NCI-H1694 treated with DMSO at 0.1 percent for 48 hours (cell line): ENCODE data around the gene C10orf90.

Source experiments
- DNase-seq: peaks from one replicate; lab custom pipeline; 2025; lab: John Stamatoyannopoulos, UW

The C10orf90 gene

DNA sequence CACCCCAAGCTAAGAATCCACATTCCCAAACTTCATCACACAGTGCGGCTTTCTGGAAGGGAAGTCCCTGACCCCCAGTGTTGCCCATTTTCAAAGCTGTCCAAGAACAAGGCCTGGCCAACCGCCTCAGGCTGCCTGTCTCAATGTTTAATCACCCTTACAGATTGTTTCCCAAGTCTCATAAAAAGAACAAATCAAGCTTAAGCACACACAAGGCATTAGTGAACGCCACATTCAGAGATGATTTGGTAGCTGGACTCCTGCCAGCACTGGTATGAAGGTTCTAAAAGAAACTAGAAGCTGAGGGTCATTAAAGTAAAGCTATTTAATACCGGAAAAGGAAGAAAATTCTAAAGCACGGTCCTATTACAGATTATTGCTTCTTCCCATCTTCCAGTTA is 35.6 kb downstream of the C10orf90 start:
- DNase-seq: no peak

DNA sequence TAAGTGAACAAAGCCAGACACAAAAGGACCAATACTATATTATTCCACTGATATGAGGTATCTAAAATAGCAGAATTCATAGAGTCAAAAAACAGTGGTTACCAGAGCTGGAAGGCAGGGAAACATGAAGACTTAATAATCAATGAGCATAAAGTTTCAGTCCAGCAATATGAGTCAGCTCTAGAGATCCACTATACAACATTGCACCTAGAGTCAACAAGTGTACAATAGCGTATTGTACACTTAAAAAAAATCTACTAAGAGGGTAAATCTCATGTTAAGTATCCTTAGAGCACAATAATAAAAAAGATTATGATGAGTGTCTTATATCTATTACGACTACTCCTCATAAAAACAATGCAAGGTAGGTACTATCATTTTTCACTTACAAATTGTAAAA is 36.1 kb downstream of the C10orf90 start:
- no peak for DNase-seq

DNA sequence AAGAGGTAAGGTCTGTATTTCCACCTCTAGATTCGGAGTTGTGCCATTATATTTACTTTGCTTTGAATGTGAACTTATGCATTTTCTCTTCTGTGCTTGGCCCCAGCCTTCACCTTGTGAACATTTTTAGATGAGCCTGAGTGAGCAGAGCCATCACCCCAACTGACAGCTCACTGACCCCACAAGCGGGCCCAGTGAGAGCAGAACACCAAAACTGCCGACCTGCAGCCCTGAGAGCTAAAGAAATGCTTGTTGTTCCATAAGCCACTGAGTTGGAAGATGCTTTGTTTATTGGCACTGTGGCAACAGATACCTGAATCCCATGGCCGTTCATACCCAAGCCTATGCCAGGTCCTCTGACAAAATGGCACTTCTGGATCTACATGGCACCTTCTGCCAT is 37.8 kb downstream of the C10orf90 start:
- no peak for DNase-seq

DNA sequence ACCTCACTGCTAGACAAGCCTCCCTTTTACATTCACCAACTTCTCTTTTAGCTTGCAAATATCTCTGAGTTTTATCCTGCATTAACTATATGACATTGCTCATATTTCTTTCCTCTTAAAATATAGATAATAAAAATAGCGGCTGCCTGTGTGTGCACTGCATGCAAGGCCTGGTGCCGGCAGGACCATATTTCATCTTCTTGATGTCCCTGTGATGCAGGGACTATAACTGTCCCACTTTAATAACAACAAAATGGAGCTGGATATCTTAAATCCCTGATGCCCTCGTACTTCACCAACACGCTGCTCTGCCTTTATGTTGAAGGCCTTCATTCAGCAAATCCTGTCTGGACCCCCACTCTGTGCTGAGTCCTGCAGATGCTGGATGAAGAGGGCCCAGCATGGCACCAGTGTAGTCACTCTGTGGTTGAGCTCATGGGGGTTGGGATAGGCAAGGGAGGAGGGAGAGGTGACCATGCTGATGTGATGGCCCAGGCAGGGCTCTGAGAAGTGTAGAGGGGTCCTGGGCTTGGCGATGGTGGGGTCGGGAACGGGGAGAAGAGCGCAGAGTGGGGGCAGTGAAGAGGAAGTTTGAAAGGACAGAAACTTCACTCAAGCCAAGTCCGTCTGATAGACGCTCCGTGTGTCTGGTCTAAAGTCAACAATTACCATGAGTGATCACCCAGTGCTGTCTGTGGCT is 40.4 kb downstream of the C10orf90 start:
- DNase-seq: no peak

DNA sequence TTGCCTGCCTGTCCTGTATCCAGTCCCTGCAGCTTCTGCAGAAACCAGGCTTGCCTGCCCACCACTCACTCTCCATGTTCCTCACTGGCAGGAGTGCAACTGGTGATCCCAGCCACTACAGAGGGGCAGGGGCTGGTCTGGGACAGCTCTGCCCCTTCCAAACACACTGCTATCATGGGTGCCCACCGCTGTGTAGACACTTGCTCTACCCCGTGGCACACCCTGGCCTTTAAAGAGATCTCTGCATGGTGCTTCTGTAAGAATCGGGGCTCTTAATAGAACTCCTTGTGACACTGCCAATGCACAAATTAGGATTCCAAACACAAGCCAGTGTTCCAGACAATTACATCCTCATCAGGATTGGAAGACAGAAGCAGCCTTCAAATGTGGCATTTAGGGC is 41.7 kb downstream of the C10orf90 start:
- DNase-seq: no peak

DNA sequence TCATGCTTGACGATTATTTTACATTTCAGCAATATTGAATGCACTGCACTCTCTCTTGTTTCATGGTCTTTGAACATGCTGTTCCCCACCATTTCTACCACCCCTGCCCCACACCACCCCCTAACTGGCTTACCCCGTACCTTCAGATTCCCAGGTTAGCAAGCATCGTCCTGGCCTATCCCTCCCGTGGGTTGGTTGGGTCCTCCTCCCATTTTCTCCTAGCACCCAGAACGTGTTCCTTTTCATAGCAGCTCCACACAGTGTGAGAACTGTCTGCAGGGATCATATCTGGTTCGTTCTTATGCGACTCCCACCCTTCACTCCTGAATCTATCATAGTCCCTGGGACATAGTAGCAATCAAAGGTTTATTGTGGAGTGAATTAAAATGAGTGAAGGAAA is 48.6 kb downstream of the C10orf90 start:
- no peak for DNase-seq

DNA sequence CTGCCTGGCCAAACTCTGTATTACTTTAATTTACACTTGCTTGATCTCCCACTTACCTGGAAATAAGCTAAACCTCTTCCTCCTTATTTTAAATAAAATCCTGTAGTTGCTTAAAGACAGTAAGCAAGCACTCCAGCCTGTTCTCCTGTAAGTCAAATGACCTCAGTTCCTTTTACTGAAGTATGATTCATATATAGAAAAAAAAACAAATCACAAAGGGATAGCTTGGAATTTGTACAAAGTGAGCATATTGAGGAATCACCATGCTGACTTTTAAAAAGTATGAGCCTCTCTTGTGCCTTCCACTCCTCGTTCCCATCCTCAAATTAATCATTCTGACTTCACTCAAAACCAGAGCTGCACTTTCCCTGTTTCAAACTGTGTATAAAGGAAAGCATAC is 52.0 kb downstream of the C10orf90 start:
- no peak for DNase-seq

DNA sequence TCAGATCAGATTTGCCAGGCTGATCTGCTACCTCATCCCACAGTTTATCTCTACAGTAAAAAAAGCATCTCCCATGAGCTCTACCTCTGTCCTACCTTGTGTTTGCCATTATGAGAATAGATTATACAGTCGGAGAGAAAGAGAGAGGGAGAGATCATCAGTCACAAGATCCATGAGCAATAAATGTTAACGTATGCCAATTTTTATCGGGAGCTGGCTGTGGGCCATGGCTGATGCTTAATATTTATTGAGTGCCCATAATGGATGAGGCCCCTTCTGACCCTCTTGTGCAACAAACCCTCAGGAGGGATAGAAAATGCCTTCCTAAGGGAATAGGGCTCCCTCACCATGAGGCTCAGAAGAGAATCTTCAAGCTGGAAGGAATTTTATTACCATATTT is 52.8 kb downstream of the C10orf90 start:
- no peak for DNase-seq

DNA sequence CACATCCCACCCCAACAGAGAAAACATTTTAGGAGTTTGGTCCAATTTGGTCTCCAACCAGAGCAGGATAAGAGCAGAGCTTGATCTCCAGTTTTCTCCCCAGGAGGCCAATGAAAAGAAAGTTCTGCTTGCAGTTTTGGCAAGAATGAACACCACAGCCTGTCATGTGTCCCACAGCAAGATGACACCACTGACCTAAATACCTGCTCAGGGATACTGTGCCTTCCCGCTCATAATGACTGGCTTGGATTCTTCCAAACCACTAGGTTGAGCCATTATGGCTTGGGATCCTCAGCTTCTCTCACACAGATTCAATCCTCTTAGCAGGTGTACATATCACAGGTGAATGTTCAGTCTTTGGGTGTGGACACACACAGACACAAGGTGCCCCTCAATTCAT is 53.3 kb downstream of the C10orf90 start:
- DNase-seq: no peak

DNA sequence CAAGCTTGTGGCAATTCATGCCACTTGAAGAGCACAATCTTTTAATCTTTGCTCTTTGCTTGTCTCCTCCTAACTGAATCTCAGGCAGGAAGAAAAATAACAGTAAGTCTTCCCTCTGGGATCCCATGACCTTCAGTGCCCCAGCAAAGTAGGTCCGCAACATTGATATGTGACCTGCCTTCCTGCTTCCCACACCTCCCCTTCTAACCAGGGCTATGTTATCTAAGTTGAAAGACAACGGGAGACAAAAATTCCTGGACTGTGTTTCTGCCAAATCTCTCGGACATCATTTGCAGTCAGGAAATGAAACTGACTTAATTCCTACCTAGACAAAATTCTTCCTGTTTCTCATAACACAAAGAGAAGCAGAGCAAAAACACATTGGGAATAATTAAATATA is 53.8 kb downstream of the C10orf90 start:
- no peak for DNase-seq

DNA sequence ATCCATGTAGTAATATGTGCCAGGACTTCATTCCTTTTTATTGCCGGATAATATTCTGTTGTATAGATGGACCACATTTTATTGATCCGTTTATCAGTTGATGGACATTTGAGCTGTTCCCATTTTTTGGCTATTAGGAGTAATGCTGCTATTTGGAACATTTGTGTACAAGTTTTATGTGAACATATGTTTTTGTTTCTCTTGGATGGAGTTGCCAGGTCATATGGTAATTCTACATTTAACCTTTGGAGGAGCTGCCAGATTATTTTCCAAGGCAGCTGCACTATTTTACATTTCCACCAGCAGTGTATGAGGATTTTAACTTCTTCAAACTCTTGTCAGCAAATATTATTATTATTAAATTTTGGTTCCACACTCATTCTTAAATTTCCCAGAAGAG is 59.2 kb downstream of the C10orf90 start:
- no peak for DNase-seq

DNA sequence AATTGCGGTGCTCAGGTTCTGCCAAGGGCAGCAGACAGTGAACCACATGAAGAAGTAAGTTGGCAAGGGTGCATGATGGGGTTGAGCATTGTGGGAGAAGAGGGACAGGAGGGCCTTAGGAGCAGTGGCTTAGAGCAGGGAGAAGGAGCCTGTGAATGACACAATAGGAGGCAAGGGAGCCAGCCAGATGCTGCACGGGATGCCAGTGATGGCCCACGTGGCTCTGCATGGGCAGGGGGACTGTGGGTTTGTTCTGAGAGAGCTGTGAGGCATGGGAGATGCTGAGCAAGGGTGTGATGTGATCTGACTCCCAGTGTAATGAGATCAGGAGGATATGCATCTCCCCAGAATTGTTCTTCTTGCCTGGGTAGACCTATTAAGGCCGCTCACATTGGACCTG is 60.9 kb downstream of the C10orf90 start:
- DNase-seq: no peak

DNA sequence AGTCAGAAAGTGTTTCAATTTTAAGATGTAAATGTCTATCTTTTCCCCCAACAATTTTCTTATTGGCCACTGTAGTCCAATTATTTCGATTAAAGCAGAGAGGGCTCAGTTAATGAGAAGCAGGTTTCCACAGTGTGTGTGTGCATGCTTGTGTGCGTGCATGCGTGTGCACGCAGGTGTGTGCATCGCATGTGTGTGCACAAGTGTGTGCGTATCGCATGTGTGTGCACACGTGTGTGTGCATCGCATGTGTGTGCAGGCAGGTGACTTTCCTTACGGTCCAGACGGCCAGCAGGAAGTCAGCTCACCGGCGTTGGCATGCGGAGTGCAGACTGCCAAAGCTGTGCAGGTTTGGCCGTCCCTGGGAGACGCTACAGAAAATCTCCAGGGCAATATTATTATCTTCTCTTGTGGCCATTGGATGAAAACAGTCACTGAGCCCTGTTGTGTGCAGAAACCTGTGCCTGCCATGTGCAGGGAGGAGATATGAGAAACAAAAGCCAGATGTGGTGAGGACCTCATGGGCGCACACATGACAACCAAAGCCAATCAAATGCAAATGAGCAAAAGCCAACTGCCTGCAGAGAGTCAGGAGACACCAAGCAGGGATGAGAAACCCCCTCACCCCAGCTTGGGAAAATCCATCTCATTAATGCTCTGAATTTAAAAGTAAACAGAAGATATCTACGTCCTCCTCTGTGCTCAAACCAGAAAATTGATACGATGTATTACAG is 70.4 kb downstream of the C10orf90 start:
- no peak for DNase-seq

DNA sequence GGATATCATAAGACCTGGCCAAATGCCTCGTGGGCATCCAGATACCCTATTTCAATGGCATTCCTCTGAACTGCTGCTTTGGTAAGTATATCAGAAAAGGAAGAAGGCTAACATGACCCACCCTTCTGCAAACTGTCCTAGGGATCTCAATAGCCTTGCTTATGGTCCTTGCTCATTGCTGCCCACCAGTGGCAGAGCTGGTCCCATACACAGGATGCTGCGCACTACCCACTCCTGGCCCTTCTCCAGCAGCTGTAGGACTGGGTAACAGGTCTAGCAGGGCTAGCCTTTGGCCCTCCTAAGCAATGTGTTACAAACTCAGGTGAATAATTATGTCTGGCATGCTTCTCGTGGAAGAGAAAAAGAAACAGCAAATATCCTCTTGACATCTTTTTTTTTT is 72.5 kb downstream of the C10orf90 start:
- DNase-seq: no peak

DNA sequence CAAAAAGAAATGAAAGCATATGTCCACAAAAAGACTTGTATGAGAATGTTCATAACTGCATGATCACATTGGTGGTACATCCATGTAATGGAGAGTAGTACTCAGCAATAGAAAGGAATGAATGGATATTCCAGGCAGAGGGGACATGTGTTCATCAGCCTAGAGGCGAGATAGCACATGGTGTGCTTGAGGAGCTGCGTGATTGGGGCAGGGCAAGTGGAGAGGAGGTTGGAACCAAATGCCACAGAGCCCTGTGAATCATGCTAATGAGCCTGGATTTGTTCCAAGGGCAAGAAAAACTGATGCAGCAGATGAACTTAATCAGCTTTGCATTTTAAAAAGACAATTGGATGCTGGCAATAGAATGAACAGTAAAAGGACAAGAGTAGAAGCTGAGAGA is 73.3 kb downstream of the C10orf90 start:
- DNase-seq: no peak

DNA sequence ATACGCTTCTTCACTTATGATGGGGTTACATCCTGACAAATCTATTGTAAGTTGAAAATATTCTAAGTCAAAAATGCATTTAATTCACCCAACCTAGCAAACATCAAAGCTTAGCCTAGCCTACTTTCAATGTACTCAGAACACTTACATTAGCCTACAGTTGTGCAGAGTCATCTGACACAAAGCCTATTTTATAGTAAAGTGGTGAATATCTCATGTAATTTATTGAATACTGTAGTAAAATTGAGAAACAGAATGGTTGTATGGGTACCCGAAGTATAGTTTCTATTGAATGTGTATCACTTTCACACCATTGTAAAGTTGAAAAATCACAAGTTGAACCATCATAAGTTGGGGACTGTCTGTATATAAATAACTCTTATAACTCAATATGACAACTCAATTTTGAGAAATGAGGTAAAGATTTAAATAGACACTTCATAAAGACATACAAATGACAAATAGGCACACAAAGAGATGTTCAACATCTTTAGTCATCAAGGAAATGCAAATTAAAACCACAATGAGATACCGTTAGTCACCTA is 73.9 kb downstream of the C10orf90 start:
- DNase-seq: no peak

DNA sequence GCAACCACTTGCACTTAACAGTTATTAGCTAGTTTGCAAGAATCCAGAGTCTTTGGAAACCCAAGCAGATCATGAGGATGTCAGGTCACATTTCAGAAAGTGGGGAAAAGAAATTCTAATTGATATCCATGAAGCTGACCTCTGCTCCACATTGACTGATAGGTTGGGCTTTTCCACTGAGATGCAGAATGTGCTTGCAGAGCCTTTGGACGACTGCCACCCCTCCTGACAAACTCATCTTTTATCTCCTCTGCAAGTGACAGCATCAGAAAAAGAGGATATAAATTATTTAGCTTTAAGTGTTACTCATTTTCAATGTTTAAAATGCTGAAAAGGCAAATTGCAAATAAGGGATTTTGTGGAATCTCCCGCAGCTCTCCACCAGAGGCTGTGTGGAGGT is 75.3 kb downstream of the C10orf90 start:
- no peak for DNase-seq

DNA sequence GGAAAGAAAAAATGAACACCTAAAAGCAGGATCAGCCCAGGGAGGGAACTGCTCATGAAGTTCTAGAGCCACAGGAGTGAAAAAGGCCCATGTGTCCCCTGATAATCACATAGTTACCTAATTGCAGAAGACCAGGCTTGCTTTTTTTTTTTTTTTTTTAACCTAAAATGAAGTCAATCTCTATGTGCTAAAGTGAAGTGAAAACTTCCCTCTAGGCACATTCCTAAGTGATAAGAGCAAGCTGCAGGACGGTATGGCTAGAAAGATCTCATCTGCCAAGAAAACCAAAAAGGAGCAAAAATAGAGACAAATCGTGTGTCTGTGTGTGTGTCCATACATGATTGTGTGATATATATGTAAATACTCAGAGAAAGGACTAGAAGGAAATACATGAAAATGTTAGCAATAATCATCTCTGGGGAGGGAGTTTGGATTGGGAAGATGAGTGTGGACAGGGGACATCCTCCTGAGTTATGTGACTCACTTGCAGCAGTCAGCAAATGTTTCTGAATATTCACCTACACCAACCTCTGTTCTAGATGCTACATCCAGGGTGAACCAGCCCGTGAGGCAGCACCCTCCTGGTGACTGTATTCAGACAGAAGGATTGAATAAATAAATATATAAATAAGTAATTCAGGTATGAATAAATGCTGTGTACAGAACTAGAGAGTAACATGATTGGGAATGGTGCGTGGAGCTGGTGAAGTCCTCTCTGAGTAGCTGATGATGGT is 76.4 kb downstream of the C10orf90 start:
- no peak for DNase-seq

DNA sequence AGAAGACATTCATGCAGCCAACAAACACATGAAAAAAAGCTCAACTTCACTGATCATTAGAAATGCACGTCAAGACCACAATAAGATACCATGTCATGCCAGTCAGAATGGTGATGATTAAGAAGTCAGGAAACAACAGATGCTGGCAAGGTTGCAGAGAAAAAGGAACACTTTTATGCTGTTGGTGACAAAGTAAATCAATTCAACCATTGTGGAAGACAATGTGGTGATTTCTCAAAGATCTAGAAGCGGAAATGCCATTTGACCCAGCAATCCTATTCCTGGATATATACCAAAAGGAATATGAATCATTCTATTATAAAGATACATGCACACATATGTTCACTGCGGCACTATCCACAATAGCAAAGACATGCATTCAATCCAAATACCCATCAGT is 77.6 kb downstream of the C10orf90 start:
- DNase-seq: no peak

DNA sequence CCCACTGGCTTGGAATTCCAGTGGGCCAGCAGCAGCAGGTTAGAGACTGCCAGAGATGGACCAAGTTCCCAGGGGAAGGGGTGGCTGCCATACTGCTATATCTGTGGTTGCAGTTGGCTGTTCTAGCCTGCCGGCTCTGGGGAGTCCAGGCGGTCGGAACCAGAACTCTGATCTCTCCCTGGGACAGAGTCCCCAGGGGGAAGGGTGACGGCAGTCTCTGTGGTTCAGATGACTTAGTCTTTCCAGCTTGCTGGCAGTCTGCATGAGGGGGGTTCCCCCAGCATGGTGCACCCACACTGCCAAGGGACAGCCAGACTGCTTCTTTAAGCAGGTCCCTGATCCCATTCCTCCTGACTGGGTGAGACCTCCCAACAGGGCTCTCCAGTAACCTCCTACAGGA is 82.5 kb downstream of the C10orf90 start:
- no peak for DNase-seq

DNA sequence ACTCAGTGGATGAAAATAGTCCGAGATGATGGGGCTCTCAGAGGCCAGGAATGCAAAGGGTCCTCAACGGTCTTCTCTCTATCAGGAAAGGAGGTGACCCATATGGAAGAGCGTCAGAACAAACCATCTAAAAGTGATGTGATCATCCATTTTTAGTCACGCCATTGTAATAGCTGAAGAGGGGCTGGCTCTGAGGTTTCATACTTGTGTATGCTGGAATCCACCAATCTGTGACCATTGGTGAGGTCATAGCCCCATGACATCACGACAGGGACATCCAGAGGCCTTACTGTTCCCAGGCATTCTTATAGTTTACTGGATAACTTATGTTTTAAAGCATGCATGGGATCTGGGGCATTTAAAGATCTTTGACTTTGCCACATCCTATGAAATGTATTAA is 83.6 kb downstream of the C10orf90 start:
- DNase-seq: no peak

DNA sequence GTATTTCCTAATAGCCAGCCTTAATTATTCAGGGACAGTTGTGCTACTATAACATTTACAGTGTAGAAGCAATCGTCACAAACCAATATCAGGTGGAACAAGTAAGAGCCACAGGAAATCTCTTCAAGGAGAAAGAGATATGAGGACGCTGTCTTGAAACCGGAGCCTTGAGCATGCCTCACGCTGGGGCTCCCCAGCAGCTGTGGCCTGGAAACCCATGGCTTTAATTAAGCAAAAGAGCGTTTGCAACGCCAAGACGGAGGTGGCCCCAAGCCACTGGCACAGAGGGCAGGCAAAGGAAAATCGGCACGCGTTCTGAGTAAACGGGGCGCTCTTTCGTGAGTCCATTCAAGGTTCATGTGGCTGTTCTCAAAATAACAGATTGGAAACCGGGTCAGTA is 84.4 kb downstream of the C10orf90 start:
- no peak for DNase-seq
